Ectodermal cell (in vitro differentiated cells): ENCODE results near the gene UNKL.
A peak's percentile ranks its signal among the peaks of the same experiment; 100 is the strongest.

Experiments
- H3K27ac ChIP-seq: 2 replicates; pipeline ENCODE4 v1.7.0; 2013; ENCODE audit warnings: mild to moderate bottlenecking, low read depth, low read length; ENCODE audit not compliant: insufficient read depth, poor library complexity, severe bottlenecking
- H3K27me3 ChIP-seq: 2 replicates; pipeline ENCODE4 v1.7.0; 2013; ENCODE audit warnings: mild to moderate bottlenecking, low read length; ENCODE audit not compliant: insufficient read depth, control insufficient read depth, poor library complexity, severe bottlenecking
- H3K36me3 ChIP-seq: one replicate; pipeline ENCODE4 v1.7.0; 2013; ENCODE audit warnings: low read length; ENCODE audit not compliant: control insufficient read depth, insufficient read depth
- H3K4me1 ChIP-seq: one replicate; pipeline ENCODE4 v1.7.0; 2013; ENCODE audit warnings: low read length; ENCODE audit not compliant: control insufficient read depth, insufficient read depth
- H3K4me3 ChIP-seq: 2 replicates; pipeline ENCODE4 v1.7.0; 2013; ENCODE audit warnings: low read depth, low read length, control low read depth; ENCODE audit not compliant: insufficient read depth
- H3K9me3 ChIP-seq: 2 replicates; pipeline ENCODE4 v1.7.0; 2013; ENCODE audit warnings: mild to moderate bottlenecking, low read length, moderate library complexity; ENCODE audit not compliant: control insufficient read depth
- WGBS, 2 experiments: methylation state at CpG; one replicate each; pipeline ENCODE4 v1.1.7; 2013; ENCODE audit warnings: missing lambda C conversion rate in 2 of 2; 5-methylcytosine and 5-hydroxymethylcytosine counted together

UNKL gene

DNA sequence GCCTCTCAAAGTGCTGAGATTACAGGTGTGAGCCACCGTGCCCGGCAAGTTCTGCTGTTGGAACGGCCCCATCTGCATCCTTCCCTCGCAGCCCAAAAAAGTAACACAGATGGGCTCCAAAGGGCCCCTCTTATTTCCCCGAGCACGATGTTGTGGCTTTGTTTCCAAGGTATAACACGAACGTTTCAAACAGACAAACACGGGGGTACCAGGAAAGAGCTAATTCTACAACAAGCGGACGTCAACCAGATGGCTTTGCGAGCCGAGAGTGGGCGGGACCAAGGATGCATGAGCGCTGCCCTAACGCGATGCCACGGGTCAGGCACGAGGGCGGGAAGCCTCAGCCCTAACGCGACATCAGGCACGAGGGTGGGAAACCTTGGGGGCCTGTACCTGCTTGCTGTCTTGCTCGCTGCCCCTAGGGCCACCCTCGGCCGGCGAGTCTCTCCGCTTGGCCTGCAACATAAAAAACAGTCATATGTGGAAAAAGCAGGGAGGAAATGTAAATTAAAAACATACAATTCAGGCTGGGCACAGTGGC, 24.2 kb downstream of the UNKL start:
- H3K4me3 ChIP-seq, result no peak overlapping the region
- WGBS, 2 experiments, result 92 to 93% methylated on average over 28 of the region's 28 CpGs
- H3K27ac ChIP-seq, result no peak overlapping the region
- H3K27me3 ChIP-seq, result no peaks in the 10 kb centered on the region
- no peaks in the 10 kb centered on the region for H3K4me1 ChIP-seq
- H3K9me3 ChIP-seq, result no peaks in the 10 kb centered on the region
- H3K36me3 ChIP-seq, result no peaks in the 10 kb centered on the region

DNA sequence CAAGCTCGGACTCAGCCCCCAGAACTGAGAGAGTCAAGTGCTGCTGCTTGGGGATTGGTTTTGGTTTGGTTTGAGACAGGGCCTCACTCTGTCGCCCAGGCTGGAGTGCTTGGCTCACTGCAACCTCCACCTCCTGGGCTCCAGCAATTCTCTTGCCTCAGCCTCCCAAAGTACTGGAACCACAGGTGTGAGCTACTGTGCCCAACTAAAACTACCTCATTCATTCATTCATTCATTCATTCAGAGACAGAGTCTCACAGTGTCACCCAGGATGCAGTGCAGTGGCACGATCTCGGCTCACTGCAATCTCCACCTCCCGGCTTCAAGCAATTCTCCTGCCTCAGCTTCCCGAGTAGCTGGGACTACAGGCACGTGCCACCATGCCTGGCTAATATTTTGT, 24.7 kb downstream of the UNKL start:
- no peaks in the 10 kb centered on the region for H3K4me1 ChIP-seq
- no peak overlapping the region for H3K27ac ChIP-seq
- H3K9me3 ChIP-seq, result no peaks in the 10 kb centered on the region
- 93 to 94% methylated on average over 7 of the region's 7 CpGs for WGBS, 2 experiments
- no peaks in the 10 kb centered on the region for H3K27me3 ChIP-seq
- H3K36me3 ChIP-seq, result no peaks in the 10 kb centered on the region
- no peak overlapping the region for H3K4me3 ChIP-seq

DNA sequence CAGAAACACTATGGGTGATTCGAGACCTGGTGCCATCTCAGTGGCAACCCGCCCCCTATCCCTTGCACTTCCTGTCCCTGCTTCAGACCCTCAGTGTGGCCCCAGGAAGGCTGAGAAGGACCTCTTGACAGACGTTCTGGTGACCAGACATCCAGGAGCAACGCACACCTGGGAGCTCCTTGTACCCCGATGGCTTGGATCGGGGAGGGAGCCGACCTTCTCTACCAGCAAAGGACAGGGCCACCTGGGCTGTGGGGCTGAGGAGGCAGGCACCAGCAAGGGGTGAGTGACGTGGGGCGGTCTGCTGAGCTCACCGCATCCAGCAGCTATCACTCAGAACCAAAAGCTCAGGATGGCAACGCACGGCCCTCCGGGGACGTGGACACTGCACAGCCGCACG, 27.2 kb downstream of the UNKL start:
- Histone ChIP-seq H3K4me3 (no peak overlapping the region), H3K9me3 (no peaks in the 10 kb centered on the region), H3K36me3 (no peaks in the 10 kb centered on the region), H3K27ac (no peak overlapping the region), H3K27me3 (no peaks in the 10 kb centered on the region), H3K4me1 (no peaks in the 10 kb centered on the region)
- 93 to 94% methylated on average over 16 of the region's 16 CpGs for WGBS, 2 experiments

DNA sequence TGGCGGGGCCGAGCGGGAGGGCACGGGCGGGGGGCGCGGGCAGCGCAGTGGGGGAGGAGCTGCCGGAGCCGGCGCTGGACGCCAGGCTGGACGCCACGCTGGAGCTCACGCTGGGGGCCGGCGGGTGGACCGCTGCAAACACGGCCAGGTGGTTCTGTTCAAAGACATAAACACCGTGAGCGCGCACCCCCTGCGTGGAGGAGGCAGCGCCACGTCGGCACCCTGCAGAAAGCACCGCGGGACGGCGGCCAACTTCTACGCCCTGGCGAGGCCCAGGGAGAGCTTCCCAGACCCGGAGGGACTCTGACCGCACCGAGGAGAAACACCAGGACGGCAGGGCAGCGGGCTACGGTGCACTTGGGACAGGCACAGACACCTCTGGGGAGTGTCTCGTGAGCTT, 29.3 kb downstream of the UNKL start:
- no peak overlapping the region for H3K27ac ChIP-seq
- WGBS, 2 experiments, result 96% methylated on average over 39 of the region's 39 CpGs
- H3K4me1 ChIP-seq, result no peaks in the 10 kb centered on the region
- H3K27me3 ChIP-seq, result no peaks in the 10 kb centered on the region
- H3K36me3 ChIP-seq, result no peaks in the 10 kb centered on the region
- H3K9me3 ChIP-seq, result no peaks in the 10 kb centered on the region
- no peak overlapping the region for H3K4me3 ChIP-seq

DNA sequence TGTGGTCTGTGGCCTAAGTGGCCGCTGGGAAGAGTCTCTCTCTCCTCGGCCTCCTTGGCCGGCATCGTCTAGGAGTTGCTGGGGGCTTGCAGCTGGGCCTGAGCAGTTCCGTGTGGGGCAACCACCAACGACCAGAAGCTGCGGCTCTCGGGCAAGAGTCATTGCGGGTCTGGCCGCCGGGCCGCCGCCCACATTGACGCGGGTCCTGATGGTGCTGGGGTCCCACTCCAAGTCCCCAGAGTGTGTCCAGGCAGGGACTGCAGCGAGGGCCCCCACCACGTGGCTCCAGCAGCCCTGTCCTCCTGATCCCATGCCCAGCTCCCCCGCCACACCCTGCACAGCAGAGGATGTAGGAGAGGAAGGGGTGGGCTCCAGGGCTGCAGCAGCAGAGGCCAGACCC, 30.9 kb downstream of the UNKL start:
- H3K4me1 ChIP-seq, result peaks cover 4% of the 10 kb centered on the region
- H3K27me3 ChIP-seq, result peaks cover 8% of the 10 kb centered on the region
- no peak overlapping the region for H3K4me3 ChIP-seq
- no peaks in the 10 kb centered on the region for H3K36me3 ChIP-seq
- no peaks in the 10 kb centered on the region for H3K9me3 ChIP-seq
- WGBS, 2 experiments, result 92 to 96% methylated on average over 18 of the region's 18 CpGs
- H3K27ac ChIP-seq, result no peak overlapping the region

DNA sequence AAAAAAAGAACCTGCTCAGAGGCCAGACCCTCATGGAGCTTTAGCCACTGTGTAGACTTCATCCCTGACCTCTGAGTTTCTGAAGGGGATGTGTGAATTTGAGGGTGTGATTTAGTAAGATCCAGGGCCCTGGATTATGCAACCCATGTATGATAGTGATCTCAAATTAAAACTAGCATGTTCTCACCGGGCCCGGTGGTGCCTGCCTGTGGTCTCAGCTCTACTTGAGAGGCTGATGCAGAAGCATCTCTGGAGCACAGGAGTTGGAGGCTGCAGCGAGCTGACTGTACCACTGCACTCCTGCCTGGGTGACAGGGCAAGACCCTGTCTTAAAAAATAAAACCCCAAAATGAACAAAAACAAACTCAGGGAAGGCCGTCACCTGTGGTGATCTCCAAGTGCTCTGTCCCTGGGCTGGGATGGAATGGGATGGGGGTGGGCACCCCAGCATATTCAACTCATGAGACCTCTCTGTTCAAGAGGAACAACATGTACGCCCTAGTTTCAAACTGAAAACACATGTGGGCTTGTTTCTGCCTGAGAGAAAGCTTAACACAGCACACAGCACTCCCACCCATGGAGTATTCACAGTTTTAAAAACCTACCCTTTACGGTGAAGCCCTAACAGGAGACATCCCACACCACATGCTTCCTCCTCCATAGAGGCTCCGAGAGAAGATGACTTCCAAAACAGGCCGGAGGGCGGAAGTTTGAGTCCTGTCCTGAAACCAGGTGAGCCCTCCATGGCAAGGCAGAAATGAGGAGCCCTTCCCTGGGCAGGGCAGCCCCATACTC, 32.7 kb downstream of the UNKL start:
- Histone ChIP-seq H3K4me1 (peaks cover 14% of the 10 kb centered on the region), H3K27me3 (peaks cover 14% of the 10 kb centered on the region), H3K9me3 (no peaks in the 10 kb centered on the region), H3K27ac (no peak overlapping the region), H3K4me3 (no peak overlapping the region), H3K36me3 (no peaks in the 10 kb centered on the region)
- WGBS, 2 experiments, result 94 to 96% methylated on average over 9 of the region's 9 CpGs

DNA sequence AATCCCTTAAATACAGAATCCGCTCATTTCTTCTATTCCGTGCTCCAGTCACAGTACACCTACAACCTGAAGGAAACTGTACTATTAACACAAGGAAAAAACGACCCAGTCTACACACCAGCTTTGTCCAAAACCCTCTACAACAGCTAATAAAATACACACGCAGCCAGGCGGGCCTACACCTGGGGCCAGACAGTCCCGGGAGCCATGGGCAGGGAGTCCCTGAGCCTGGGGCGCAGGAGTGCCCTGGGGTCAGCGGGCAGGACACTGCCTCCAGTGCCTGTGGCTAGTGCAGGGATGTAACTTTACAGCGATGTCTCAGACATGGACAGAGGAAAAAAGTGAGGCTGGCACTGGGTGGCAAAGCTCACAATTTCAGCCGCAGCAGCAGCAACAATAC, 34.3 kb downstream of the UNKL start:
- H3K27me3 ChIP-seq, result peaks cover 14% of the 10 kb centered on the region
- peaks cover 14% of the 10 kb centered on the region for H3K4me1 ChIP-seq
- no peak overlapping the region for H3K27ac ChIP-seq
- H3K4me3 ChIP-seq, result peak overlapping the region; percentile 67
- H3K36me3 ChIP-seq, result no peaks in the 10 kb centered on the region
- 72 to 76% methylated on average over 10 of the region's 10 CpGs for WGBS, 2 experiments
- no peaks in the 10 kb centered on the region for H3K9me3 ChIP-seq

DNA sequence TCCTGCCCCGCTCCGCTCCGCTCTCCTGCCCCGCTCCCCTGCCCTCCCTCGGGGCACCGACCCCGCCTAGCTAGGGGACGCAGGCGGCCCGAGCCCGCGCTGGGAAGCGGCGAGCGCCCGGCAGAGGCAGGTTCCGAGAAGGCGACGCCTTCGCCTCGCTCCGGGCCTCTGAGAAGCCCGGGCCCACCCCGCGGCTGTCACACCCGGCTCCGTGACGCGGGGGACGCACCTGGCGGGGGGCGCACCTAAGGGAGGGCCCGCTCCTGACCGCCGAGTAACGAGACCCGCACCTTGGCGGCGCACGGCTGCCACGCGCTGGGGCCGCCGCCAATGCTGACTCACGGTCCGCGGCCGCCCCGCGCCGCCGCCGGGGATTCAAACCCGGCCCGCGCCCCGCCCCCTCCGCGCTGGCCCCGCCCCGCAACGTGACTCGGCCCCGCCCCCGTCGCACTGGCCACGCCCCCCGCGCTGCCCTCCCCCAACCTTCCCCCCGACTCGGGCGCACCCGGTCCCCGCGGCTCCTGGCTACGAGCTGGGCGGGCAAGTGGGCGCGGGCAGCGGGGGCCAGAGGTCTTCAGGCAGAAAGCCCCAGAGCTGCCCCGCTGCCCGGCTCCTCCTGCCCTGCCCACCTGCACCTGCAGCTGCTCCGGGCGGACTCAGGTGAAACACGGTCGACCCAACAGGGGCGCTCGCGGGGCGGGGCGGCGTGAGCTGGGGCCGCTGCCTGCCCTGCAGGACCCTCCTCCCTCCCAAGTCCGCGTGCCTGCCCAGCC, 35.0 kb downstream of the UNKL start:
- Histone ChIP-seq H3K9me3 (no peaks in the 10 kb centered on the region), H3K27me3 (peaks cover 14% of the 10 kb centered on the region), H3K27ac (no peak overlapping the region), H3K4me3 (peak overlapping the region; percentile 67), H3K4me1 (peaks cover 14% of the 10 kb centered on the region), H3K36me3 (no peaks in the 10 kb centered on the region)
- 0% methylated on average over 95 of the region's 95 CpGs for WGBS, 2 experiments

DNA sequence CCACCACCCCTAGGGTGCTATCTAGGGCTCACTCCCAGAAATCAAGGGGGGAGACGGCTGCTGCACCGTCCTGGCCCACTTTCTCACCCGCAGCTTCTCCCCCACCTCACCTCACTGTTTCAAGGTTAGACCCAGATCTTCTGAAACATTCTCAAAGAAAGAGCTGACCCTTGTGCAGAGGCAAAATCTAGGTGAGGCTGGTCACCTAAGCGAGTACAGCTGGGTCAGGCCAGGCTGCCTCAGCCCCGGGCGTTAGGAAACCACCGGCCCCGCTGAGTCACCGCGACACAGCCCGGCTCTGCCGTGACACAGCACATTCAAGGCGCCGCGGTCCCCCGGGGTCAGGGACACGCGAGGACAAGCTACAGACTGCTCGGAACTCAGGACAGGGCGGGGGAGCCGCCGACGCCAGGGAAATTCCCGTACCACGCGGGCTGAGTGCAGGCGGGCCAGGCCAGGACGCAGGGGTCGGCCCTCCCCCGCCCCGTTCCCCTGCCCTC, 35.6 kb downstream of the UNKL start:
- Histone ChIP-seq H3K9me3 (no peaks in the 10 kb centered on the region), H3K4me3 (peak overlapping the region; percentile 67), H3K27ac (no peak overlapping the region), H3K36me3 (no peaks in the 10 kb centered on the region), H3K4me1 (peaks cover 14% of the 10 kb centered on the region), H3K27me3 (peaks cover 14% of the 10 kb centered on the region)
- 2% methylated on average over 31 of the region's 31 CpGs for WGBS, 2 experiments
